OCI-LY3 (cell line): ENCODE measurements around the gene KRT5.

Experiments used
- CTCF ChIP-seq: fragments of 200-600, 300-600 bp; sonication (generic); IDR thresholded peaks from 2 replicates; pipeline ENCODE4 v1.5.1; 2014; ENCODE audit warnings: antibody characterized with exemption, low read length, low read depth
- EZH2phosphoT487 ChIP-seq: fragments of 200-600 bp; shearing (Covaris generic); IDR thresholded peaks from 2 replicates; pipeline ENCODE4 v1.6.1; 2018; ENCODE audit warnings: antibody characterized with exemption, mixed run types, low read depth

GRCh38 chr12:52493172-52493571 is 27.0 kb downstream of the KRT5 start, which contains the start of gene KRT6A:
- TF ChIP-seq CTCF (no peak), EZH2phosphoT487 (no peak)
